ENCODE measurements around the gene SLC17A9.

SLC17A9 gene

GRCh38 chr20:62984666-62985443 lies 32.3 kb downstream of the SLC17A9 start:
- peak; percentile 85 to 96 for DNase-seq

- no peak for DNase-seq
Observed at GRCh38 chr20:62985444-62985778, 32.9 kb downstream of the SLC17A9 start.

GRCh38 chr20:62986257-62986800 lies 33.8 kb downstream of the SLC17A9 start:
- no peak for DNase-seq

- no peak for DNase-seq
Observed at GRCh38 chr20:62987114-62987513, 34.6 kb downstream of the SLC17A9 start.

DNA sequence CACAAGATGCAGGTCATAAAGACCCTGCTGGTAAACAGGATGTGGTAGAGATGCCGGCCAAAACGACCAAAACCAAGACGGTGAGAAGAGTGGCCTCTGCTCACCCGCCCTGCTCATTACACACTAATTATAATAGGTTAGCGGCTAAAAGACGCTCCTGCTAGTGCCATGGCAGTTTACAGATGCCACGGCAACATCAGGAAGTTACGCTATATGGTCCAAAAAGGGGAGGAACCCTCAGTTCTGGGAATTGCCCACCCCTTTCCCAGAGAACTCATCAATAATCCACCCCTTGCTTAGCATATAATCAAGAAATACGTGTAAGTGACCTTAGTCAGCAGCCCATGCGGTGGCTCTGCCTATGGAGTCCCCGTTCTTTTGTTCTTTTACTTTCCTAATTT lies 36.7 kb downstream of the SLC17A9 start:
- no peak for DNase-seq

GRCh38 chr20:62990306-62990825 lies 37.9 kb downstream of the SLC17A9 start:
- DNase-seq, result no peak

DNA sequence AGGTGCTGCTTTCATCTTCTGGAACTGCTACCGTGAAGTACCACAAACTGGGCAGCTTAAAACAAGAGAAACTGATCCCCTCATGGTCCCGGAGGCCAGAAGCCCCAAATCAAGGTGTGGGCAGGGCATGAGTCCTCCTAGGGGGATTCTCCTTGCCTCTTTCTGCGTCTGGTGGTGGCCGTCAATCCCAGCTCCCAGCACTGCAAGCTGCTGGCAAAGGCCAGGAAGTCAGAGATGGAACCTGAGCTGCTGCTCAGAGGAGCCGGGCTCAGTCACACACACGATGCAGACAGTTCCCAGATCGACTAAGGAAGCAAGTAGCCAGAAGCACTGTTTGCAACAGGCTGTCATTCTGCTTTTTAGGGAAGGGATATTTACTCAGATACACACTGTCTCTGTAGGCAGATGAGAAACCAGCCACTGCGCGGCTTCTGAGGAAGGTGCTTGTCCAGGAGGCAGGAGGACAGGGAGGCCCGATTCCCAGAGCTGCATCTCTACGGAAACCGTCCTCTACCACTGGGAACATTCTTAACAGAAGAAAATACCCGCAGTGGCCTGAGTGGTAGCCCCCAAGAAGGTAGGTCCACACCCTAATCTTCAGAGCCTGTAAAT lies 38.8 kb downstream of the SLC17A9 start:
- DNase-seq, result no peak

DNA sequence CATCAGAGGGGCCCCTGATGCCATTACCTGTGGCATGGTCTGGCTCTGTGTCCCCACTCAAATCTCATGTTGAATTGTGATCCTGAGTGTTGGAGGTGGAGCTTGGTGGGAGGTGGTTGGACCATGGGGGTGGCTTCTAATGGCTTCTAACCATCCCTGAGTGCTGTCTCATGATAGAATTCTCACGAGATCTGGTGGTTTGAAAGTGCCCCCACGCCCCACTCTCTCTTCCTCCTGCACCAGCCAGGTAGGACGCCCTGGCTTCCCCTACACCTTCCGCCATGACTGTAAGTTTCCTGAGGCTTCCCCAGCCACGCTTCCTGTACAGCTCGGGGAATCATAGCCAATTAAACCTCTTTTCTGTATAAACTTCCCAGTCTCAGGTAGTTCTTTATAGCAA lies 39.4 kb downstream of the SLC17A9 start:
- no peak for DNase-seq

- DNase-seq, result peak; percentile 61 to 81
Observed at GRCh38 chr20:62993856-62994494, 41.5 kb downstream of the SLC17A9 start.

DNA sequence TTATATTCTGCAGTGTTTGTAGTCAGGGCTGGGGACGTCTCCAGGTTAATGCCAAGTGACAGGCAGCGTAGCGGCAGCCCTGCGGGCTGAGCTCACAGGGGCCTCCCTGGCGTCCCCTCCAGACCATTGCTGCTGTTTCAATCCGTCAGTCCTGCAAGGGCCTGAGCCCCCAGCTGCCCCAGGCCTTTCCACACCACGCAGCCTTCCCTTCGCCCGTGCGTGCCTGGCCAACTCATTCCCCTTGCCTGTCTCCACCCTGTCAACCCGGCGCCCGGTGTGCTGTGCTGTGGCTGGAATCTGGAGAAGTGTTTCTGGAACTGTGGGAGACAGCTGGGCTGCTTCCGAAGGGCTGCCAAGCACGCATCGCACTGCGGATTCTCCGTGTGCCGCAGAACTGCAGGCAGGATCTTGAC lies 42.4 kb downstream of the SLC17A9 start:
- DNase-seq, result no peak

- DNase-seq, result no peak
Observed at GRCh38 chr20:62995481-62995880, 43.0 kb downstream of the SLC17A9 start.

DNA sequence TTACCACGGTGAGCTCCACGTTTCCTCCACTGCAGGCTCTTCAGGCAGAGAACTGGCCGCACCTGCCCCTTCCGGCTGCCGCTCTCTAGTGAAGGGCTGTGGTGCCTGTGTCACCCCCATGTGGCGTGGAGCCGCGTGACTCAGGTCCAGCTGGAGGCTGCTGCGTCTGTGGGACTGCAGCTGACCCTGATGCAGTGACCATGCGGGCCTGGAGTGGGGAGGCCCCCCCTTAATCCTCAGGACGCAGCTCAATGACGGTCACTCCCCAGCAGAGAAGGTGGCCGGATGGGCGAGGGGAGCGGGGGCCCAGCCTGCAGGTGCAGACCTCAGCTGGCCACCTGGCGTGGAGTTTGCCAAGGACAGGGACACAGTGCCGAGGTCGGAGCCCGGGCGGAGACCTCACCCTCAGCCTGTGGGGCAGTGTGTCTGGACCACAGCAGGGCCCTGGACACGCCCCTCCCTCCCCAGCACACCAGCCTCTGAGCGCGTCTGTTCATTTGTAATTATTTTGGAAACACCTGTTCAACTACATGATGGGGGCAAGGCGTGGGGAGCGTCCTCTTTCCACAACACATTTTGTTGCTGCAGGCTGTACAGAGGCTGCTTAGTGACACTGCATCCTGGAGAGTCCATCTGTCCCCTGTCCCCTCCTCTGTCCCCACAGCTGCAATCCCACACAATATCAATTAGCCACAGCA lies 43.5 kb downstream of the SLC17A9 start:
- DNase-seq, result peak; percentile 69 to 92

DNA sequence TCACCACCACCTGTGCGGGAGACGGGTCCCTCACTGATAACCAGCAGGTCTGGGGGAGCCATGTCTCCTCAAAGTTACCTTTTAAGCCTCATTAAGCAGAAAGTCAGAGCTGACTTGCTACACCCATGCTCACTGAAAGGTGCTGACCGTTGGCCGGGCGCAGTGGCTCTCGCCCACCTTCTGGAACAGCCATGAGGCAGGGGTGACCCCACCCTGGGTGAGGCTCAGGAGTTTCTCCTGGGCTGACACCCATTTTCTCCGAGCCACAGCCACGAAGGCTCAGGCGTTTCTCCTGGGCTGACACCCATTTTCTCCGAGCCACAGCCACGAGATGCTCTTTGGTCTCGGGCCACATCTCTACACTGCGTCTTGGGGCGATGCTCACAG lies 44.1 kb downstream of the SLC17A9 start:
- DNase-seq, result no peak

- no peak for DNase-seq
Observed at GRCh38 chr20:62997417-62998035, 45.0 kb downstream of the SLC17A9 start.

DNA sequence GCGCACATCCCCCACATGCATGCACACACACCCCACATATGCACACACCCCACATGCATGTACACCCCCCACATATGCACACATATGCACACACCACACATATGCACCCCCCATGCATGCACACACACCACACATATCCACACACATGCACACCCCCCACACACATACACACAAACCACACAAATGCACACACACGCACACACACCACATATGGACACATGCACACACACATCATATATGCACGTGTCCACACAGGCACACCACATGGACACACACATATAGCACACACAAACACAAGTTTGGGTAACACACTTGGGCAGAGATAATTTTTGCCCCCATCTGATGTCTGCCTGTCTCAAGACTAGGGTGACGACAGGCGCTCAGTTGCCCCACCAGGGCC lies 45.9 kb downstream of the SLC17A9 start:
- DNase-seq, result no peak

GRCh38 chr20:62999580-62999979 lies 47.1 kb downstream of the SLC17A9 start:
- DNase-seq, result no peak

DNA sequence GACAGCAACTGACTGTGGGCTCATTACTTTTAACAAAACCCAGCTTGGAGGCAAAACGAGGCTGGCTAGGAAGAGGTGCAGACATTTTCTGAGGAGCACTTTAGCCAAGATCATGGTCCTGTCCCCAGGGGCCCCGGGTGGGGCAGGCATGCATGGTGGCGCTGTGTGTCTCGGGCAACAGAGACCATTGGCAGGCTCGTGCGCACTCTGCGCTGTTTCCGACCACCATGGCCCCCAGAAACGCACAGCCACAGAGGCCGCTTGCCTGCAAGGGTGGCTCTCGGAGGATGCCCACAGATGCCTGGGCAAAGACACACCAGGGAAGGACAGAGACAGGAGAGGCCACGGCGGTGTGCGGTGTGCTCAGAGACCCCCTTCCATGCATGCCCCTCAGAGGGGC lies 47.5 kb downstream of the SLC17A9 start:
- no peak for DNase-seq

GRCh38 chr20:63000958-63001357 lies 48.4 kb downstream of the SLC17A9 start:
- DNase-seq, result peak; percentile 22 to 63

GRCh38 chr20:63002511-63002910 lies 50.0 kb downstream of the SLC17A9 start:
- DNase-seq, result no peak

DNA sequence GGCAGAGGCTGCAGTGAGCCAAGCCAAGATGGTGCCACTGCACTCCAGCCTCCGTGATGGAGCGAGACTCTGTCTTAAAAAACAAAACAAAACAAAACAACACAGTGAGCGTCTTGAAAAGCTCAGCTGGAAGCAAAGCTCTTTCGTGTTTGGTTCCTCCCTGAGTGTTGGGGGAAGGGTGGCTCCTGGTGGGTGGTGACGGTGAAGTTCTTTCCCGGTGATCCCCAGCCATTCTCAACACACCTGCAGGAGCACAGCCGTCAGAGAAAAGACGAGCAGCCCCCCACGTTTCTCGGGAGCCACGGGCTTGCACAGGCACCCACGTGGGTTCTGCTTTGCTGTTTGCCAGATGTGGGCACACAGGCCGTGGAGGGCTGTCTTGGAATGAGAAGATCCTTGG lies 51.0 kb downstream of the SLC17A9 start:
- DNase-seq, result no peak

GRCh38 chr20:63004607-63005364 lies 52.3 kb downstream of the SLC17A9 start:
- no peak for DNase-seq

DNA sequence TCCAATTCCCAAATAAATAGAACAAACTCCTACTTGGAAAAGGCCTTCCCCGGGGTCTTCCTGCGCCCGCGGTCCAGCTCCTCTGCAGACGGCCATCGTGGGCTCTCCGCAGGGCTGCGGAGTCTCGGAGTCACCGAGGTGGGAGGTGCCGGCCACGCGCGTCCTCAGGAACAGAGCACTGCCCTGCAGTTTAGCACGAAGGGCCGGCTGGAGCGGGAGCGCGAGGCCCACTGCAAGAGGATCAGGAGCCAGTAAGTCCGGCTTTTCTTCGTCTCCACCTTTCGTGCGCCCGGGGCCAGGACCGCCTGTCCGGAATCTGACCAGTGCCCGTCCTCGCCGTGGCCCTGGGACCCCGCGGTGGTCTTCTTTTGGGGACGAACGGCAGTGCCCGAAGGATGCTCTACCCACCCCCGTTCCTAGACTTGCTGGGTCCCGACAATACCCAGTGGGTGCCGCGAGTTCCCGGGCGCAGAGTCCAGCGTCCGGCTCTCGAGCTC lies 52.9 kb downstream of the SLC17A9 start:
- DNase-seq, result no peak

Measured in NCI-H524 (cell line).